ENCODE measurements around the gene TASP1. TPM values are rescaled to one million over a fixed set of nuclear protein-coding genes. Genes with fewer than 3 reads are reported as not detected.
"Not testable (repeated sequence)": the region's sequence is repeated elsewhere in the genome, so short reads cannot be mapped to it uniquely, and the experiment has no call there.

Gene TASP1
- total and polyA plus RNA-seq, 8 donors, result 2.9 to 33.8 (median 6.9) TPM

DNA sequence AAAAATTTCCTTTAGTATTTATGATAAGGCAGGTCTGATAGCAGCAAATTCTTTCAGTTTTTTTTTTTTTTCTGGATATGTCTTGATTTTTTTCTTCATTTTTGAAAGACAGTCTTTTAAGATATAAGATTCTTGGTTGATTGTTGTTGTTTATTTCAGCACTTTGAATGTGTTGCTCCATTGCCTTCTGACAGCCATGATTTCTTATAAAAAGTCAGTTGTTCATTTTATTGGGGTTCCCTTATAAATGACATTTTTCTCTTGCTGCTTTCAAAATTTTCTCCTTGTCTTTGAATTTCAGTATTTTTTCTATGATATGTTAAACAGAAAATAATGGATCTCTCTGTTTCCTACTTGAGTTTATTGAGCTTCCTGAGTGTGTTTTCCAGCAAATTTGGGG, 265.3 kb downstream of the TASP1 start:
- intact Hi-C loops (cut with DNase I; ENCODE audit: low total_unique reads), result no loop called here
- no peak overlapping the region for H3K4me3 ChIP-seq
- TF ChIP-seq, protein P1, sequence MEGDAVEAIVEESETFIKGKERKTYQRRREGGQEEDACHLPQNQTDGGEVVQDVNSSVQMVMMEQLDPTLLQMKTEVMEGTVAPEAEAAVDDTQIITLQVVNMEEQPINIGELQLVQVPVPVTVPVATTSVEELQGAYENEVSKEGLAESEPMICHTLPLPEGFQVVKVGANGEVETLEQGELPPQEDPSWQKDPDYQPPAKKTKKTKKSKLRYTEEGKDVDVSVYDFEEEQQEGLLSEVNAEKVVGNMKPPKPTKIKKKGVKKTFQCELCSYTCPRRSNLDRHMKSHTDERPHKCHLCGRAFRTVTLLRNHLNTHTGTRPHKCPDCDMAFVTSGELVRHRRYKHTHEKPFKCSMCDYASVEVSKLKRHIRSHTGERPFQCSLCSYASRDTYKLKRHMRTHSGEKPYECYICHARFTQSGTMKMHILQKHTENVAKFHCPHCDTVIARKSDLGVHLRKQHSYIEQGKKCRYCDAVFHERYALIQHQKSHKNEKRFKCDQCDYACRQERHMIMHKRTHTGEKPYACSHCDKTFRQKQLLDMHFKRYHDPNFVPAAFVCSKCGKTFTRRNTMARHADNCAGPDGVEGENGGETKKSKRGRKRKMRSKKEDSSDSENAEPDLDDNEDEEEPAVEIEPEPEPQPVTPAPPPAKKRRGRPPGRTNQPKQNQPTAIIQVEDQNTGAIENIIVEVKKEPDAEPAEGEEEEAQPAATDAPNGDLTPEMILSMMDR (IDR thresholded peaks at IDR 0.05), result no peak
- TF ChIP-seq EP300 (IDR thresholded peaks at IDR 0.05) (no peak), POLR2A (IDR thresholded peaks at IDR 0.05) (no peak), POLR2AphosphoS5 (IDR thresholded peaks at IDR 0.05) (no peak)

DNA sequence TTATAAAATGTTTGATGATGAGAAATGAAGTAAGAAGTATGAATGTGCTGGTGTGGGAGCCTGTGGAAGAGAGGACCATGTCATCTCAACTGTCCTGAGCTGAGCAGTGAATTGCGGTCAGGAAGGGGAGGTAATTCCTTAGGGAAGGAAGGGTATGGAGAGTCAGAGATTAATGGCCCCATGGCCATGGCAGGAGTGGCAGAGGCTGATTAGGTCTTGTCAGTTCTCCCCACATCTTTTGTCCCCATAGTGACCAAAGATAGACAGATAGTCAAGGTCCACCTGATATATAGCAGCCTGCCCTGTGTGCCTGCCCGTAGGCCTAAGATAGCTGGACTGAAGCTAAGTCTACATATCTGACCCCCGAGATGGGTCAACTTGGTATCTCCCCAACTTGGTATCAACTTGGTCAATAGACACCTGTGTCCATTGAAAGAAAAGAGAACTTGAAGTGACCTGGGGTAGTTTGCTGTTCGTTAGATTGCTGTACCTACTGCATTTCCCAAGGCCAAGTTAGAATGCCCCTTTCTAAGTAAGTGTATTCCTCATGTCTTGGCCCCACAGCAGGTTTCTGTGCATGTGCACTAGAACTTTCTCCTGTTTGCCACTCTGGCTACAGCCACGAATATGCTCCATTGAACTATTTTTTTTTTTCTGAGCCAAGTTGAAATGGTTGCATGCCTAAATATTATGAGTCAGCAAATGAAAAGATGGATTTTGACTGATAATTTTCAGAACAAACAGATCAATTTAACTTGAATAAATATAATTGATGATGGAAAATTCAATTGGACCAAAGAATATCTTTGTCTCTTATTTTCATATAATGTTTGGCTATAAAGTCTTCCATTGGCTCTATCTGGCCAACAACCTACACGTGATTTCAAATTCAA, 274.2 kb downstream of the TASP1 start:
- intact Hi-C loops (cut with DNase I; ENCODE audit: low total_unique reads), result no loop called here
- no peaks in the 10 kb centered on the region for H3K36me3 ChIP-seq
- H3K9me3 ChIP-seq, result peaks cover 0 to 3% (median 0%) of the 10 kb centered on the region in 4 donors
- no peak overlapping the region for H3K27ac ChIP-seq
- H3K4me1 ChIP-seq, result no peaks in the 10 kb centered on the region
- 92 to 97% (median 93%) methylated on average over 6 of the region's 6 CpGs for WGBS, 5 donors
- no peaks in the 10 kb centered on the region for H3K27me3 ChIP-seq
- no peak overlapping the region for H3K4me3 ChIP-seq
- TF ChIP-seq, protein P1 (IDR thresholded peaks at IDR 0.05), result no peak
- DNase-seq, result no peak

More for the DNA sequence above, 265.3 kb downstream of the TASP1 start:
- H3K27ac ChIP-seq, result no peak overlapping the region
- DNase-seq, result no peak
- no peaks in the 10 kb centered on the region for H3K4me1 ChIP-seq
- peaks cover 10 to 49% (median 33%) of the 10 kb centered on the region in 4 donors for H3K9me3 ChIP-seq
- no peaks in the 10 kb centered on the region for H3K36me3 ChIP-seq
- H3K27me3 ChIP-seq, result no peaks in the 10 kb centered on the region

DNA sequence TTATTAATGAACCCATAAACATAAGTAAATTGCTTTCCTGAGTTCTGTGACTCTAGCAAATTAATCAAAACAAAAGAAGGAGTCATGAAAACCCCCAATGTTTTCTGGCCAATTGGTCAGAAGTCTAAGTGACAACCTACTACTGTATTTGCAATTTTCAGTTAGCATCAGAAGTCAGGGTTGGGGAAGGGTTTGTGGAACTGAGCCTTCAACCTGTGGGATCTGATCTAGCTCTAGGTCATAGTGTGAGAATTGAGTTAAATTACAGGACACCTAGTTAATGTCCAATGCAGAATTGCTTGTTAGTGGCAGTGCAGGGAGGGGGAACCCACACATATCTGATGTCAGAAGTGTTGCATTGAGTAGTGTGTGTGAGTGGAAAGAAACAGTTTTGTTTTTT, 275.3 kb downstream of the TASP1 start:
- no peak for DNase-seq
- TF ChIP-seq POLR2A (IDR thresholded peaks at IDR 0.05) (no peak), EP300 (IDR thresholded peaks at IDR 0.05) (no peak)
- TF ChIP-seq, protein P1 (IDR thresholded peaks at IDR 0.05), result no peak
- no peaks in the 10 kb centered on the region for H3K27me3 ChIP-seq

DNA sequence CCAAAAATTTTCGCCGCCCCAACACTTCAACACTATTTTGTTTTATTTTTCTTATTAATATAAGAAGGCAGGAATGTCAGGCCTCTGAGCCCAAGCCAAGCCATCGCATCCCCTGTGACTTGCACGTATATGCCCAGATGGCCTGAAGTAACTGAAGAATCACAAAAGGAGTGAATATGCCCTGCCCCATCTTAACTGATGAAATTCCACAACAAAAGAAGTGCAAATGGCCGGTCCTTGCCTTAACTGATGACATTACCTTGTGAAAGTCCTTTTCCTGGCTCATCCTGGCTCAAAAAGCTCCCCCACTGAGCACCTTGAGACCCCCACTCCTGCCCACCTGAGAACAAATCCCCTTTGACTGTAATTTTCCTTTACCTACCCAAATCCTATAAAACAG, 276.6 kb downstream of the TASP1 start:
- H3K4me1 ChIP-seq; intact Hi-C loops (cut with DNase I; ENCODE audit: low total_unique reads); H3K4me3 ChIP-seq; DNase-seq; H3K9me3 ChIP-seq; H3K36me3 ChIP-seq; H3K27ac ChIP-seq; H3K27me3 ChIP-seq: not testable (repeated sequence)
- 88 to 96% (median 90%) methylated on average over 2 to 3 of the region's 5 CpGs for WGBS, 5 donors

More for the DNA sequence above, 275.3 kb downstream of the TASP1 start:
- H3K36me3 ChIP-seq, result no peaks in the 10 kb centered on the region
- peaks cover 0 to 3% (median 0%) of the 10 kb centered on the region in 4 donors for H3K9me3 ChIP-seq
- no peaks in the 10 kb centered on the region for H3K4me1 ChIP-seq
- no peak overlapping the region for H3K27ac ChIP-seq
- intact Hi-C loops (cut with DNase I; ENCODE audit: low total_unique reads), result no loop called here
- no peak overlapping the region for H3K4me3 ChIP-seq

DNA sequence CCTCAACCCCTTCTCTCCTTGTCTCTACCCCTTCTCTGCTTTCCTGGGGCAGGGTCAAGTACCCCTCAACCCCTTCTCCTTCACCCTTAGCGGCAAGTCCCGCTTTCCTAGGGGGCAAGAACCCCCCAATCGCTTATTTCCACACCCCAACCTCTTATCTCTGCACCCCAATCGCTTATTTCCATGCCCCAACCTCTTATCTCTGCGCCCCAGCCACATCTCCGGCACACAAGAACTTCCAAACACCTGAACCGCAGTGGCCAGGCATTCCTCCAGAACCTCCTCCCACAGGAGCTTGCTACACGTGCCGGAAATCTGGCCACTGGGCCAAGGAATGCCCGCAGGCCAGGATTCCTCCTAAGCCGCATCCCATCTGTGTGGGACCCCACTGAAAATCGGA, 279.8 kb downstream of the TASP1 start:
- WGBS, 5 donors, result 89 to 94% (median 90%) methylated on average over 12 of the region's 12 CpGs
- H3K36me3 ChIP-seq; H3K4me1 ChIP-seq; H3K27ac ChIP-seq; H3K27me3 ChIP-seq; intact Hi-C loops (cut with DNase I; ENCODE audit: low total_unique reads); H3K9me3 ChIP-seq; DNase-seq; H3K4me3 ChIP-seq: not testable (repeated sequence)

DNA sequence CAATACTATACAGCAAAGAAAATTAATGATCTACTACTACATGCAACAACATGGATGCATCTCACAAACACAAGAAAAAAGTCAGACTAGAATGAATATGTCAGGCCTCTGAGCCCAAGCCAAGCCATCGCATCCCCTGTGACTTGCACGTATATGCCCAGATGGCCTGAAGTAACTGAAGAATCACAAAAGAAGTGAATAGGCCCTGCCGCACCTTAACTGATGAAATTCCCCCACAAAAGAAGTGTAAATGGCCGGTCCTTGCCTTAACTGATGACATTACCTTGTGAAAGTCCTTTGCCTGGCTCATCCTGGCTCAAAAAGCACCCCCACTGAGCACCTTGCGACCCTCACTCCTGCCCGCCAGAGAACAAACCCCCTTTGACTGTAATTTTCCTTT, 280.9 kb downstream of the TASP1 start:
- H3K4me3 ChIP-seq; DNase-seq; H3K9me3 ChIP-seq; H3K27ac ChIP-seq; H3K36me3 ChIP-seq; H3K4me1 ChIP-seq; H3K27me3 ChIP-seq; intact Hi-C loops (cut with DNase I; ENCODE audit: low total_unique reads): not testable (repeated sequence)
- whole genome bisulfite sequencing, 5 donors, result 86 to 96% (median 92%) methylated on average over 6 of the region's 6 CpGs
